H1 (cell line): ENCODE measurements around the gene ALK. TPM values are rescaled to one million over a fixed set of nuclear protein-coding genes. Genes with fewer than 3 reads are reported as not detected.

ENCODE experiments used
- CTCF ChIA-PET: fragments of 300-600 bp; sonication (Branson Sonifier 250); formaldehyde crosslinking; loops from one replicate; lab custom pipeline; 2021; ENCODE audit not compliant: partially characterized antibody; lab: Charles Lee
- POLR2A ChIA-PET: fragments of 300-600 bp; sonication (Branson Sonifier 250); formaldehyde crosslinking; loops from one replicate; lab custom pipeline; 2021; ENCODE audit warnings: inconsistent platforms; ENCODE audit not compliant: partially characterized antibody; lab: Charles Lee
- DNase-seq, 2 experiments: peaks; one replicate each; pipeline versions ENCODE4 v3.0.0 to v3.0.0-alpha.2; 2010 to 2022; ENCODE audit warnings: low spot score in 2 of 2, low read depth in 1 of 2, mixed read lengths in 1 of 2
- FAIRE-seq: peaks from 2 replicates; lab custom pipeline; 2011; peaks lifted over from hg19 to GRCh38; lab: Jason Lieb, UNC
- H2AFZ ChIP-seq: 2 replicates; pipeline ENCODE4 v1.8.1; 2012; ENCODE audit warnings: low read length, inconsistent platforms
- H2AK5ac ChIP-seq: 2 replicates; pipeline ENCODE4 v1.6.1; 2013; ENCODE audit warnings: low read depth, low read length
- H2BK120ac ChIP-seq: replicated peaks from 2 replicates; pipeline ENCODE3; 2013; ENCODE audit warnings: low read depth, low read length, inconsistent platforms
- H2BK12ac ChIP-seq: 2 replicates; pipeline ENCODE4 v1.6.1; 2013; ENCODE audit warnings: low read depth, low read length
- H2BK15ac ChIP-seq: 2 replicates; pipeline ENCODE4 v1.6.1; 2013; ENCODE audit warnings: low read length
- H2BK20ac ChIP-seq: 2 replicates; pipeline ENCODE4 v1.6.1; 2013; ENCODE audit warnings: low read length
- H2BK5ac ChIP-seq: 2 replicates; pipeline ENCODE4 v1.6.1; 2013; ENCODE audit warnings: low read depth, low read length
- H3K14ac ChIP-seq: 2 replicates; pipeline ENCODE4 v1.6.1; 2013; ENCODE audit warnings: inconsistent platforms; ENCODE audit not compliant: insufficient read length
- H3K18ac ChIP-seq: 2 replicates; pipeline ENCODE4 v1.6.1; 2013; ENCODE audit warnings: low read length; ENCODE audit errors: extremely low read depth
- H3K23ac ChIP-seq: 2 replicates; pipeline ENCODE4 v1.6.1; 2013; ENCODE audit warnings: inconsistent platforms; ENCODE audit not compliant: insufficient read length
- H3K23me2 ChIP-seq: 2 replicates; pipeline ENCODE4 v1.6.1; 2013; ENCODE audit warnings: low read depth, low read length
- H3K27ac ChIP-seq: 2 replicates; pipeline ENCODE4 v1.6.1; 2011; ENCODE audit warnings: low read depth, low read length, inconsistent platforms
- H3K27me3 ChIP-seq, 4 experiments: replicated peaks in 1 of 4; 1 replicate in 1 of 4; 2 replicates in 3 of 4; pipeline versions ENCODE4 v1.6.1 to v1.8.1; 2011 to 2013; ENCODE audit warnings: low read length in 3 of 4, mild to moderate bottlenecking in 3 of 4, inconsistent platforms in 2 of 4, mixed read lengths in 2 of 4, moderate library complexity in 1 of 4; ENCODE audit not compliant: control insufficient read depth in 3 of 4, insufficient read depth in 3 of 4; ENCODE audit errors: extremely low read depth in 1 of 4
- H3K36me3 ChIP-seq, 4 experiments: 2 replicates each; pipeline versions ENCODE4 v1.6.1 to v1.8.1; 2011 to 2013; ENCODE audit warnings: mild to moderate bottlenecking in 4 of 4, low read length in 3 of 4, moderate library complexity in 2 of 4, control low read depth in 1 of 4, inconsistent platforms in 1 of 4; ENCODE audit not compliant: insufficient read depth in 4 of 4, control insufficient read depth in 2 of 4
- H3K4ac ChIP-seq: replicated peaks from 2 replicates; pipeline ENCODE3; 2013; ENCODE audit warnings: low read length, low read depth, mixed read lengths, inconsistent platforms; ENCODE audit not compliant: insufficient read length
- H3K4me1 ChIP-seq, 4 experiments: replicated peaks in 1 of 4; 1 replicate in 1 of 4; 2 replicates in 3 of 4; pipeline versions ENCODE4 v1.6.1 to v1.8.1; 2011 to 2013; ENCODE audit warnings: low read length in 3 of 4, inconsistent platforms in 2 of 4, mixed read lengths in 1 of 4; ENCODE audit not compliant: insufficient read depth in 4 of 4, control insufficient read depth in 3 of 4
- H3K4me2 ChIP-seq, 2 experiments: 2 replicates each; pipeline versions ENCODE4 v1.6.1 to v1.8.1; 2011 to 2013; ENCODE audit warnings: low read depth in 2 of 2, low read length in 2 of 2, control low read depth in 1 of 2, inconsistent platforms in 1 of 2, mild to moderate bottlenecking in 1 of 2; ENCODE audit not compliant: insufficient read depth in 1 of 2
- H3K4me3 ChIP-seq, 4 experiments: fragments of 200-600, 300-600 bp in 1 of 4; sonication (generic), shearing (Covaris generic), sonication (Bioruptor Twin) in 1 of 4; 2 replicates each; pipeline versions ENCODE4 v1.5.1 to v1.8.1; 2011 to 2016; ENCODE audit warnings: low read length in 4 of 4, low read depth in 3 of 4, control low read depth in 2 of 4, inconsistent platforms in 2 of 4, mild to moderate bottlenecking in 2 of 4, mixed read lengths in 1 of 4, moderate library complexity in 1 of 4; ENCODE audit not compliant: insufficient read depth in 2 of 4; ENCODE audit errors: extremely low read depth in 1 of 4
- H3K56ac ChIP-seq: replicated peaks from 2 replicates; pipeline ENCODE3; 2013; ENCODE audit warnings: low read depth, mild to moderate bottlenecking, mixed read lengths, low read length, inconsistent platforms; ENCODE audit not compliant: insufficient read length
- H3K79me1 ChIP-seq: 2 replicates; pipeline ENCODE4 v1.6.1; 2013; ENCODE audit warnings: low read depth, low read length, control low read depth
- H3K79me2 ChIP-seq, 2 experiments: 2 replicates each; pipeline versions ENCODE4 v1.6.1 to v1.8.1; 2012 to 2013; ENCODE audit warnings: low read length in 2 of 2, mild to moderate bottlenecking in 2 of 2, inconsistent platforms in 1 of 2; ENCODE audit not compliant: insufficient read depth in 2 of 2, control insufficient read depth in 1 of 2
- H3K9ac ChIP-seq, 4 experiments: replicated peaks in 1 of 4; 1 replicate in 1 of 4; 2 replicates in 3 of 4; pipeline versions ENCODE4 v1.6.1 to v1.8.1; 2011 to 2013; ENCODE audit warnings: low read depth in 3 of 4, low read length in 3 of 4, control low read depth in 2 of 4, mild to moderate bottlenecking in 2 of 4, moderate library complexity in 2 of 4, inconsistent platforms in 1 of 4; ENCODE audit errors: extremely low read depth in 1 of 4
- H3K9me3 ChIP-seq, 2 experiments: 2 replicates each; pipeline versions ENCODE4 v1.6.1 to v1.8.1; 2012 to 2013; ENCODE audit warnings: mild to moderate bottlenecking in 2 of 2, moderate library complexity in 2 of 2, control low read depth in 1 of 2, inconsistent platforms in 1 of 2, low read depth in 1 of 2, low read length in 1 of 2, mixed read lengths in 1 of 2; ENCODE audit not compliant: insufficient read depth in 2 of 2
- H4K20me1 ChIP-seq, 2 experiments: replicated peaks in 1 of 2; 2 replicates each; pipeline versions ENCODE3 to v1.8.1; 2011 to 2013; ENCODE audit warnings: inconsistent platforms in 2 of 2, low read length in 2 of 2, mild to moderate bottlenecking in 1 of 2; ENCODE audit not compliant: insufficient read depth in 2 of 2, control insufficient read depth in 1 of 2
- H4K5ac ChIP-seq: 2 replicates; pipeline ENCODE4 v1.6.1; 2013; ENCODE audit warnings: low read length, low read depth, mixed read lengths, inconsistent platforms; ENCODE audit not compliant: insufficient read length
- H4K8ac ChIP-seq: 2 replicates; pipeline ENCODE4 v1.8.0; 2013; ENCODE audit warnings: mild to moderate bottlenecking, moderate library complexity, low read length, inconsistent platforms; ENCODE audit not compliant: insufficient read depth; ENCODE audit errors: extremely low read depth
- H4K91ac ChIP-seq: replicated peaks from 2 replicates; pipeline ENCODE3; 2013; ENCODE audit warnings: low read length, mixed read lengths, inconsistent platforms; ENCODE audit not compliant: insufficient read length
- BCL11A ChIP-seq, 2 experiments: IDR thresholded peaks; one replicate each; pipeline ENCODE4 v1.6.1; 2011; ENCODE audit warnings: low read depth in 2 of 2, low read length in 2 of 2, mild to moderate bottlenecking in 2 of 2
- CBX5 ChIP-seq: fragments of 300-800, 300-1000 bp; sonication (generic); IDR thresholded peaks from 2 replicates; pipeline ENCODE4 v1.7.1; 2016; ENCODE audit warnings: antibody characterized with exemption, low read length, low read depth
- CHD2 ChIP-seq: IDR thresholded peaks from 2 replicates; pipeline ENCODE4 v1.6.1; 2012; ENCODE audit warnings: low read length, improper control_type of control experiment
- CTBP2 ChIP-seq: IDR thresholded peaks from 2 replicates; pipeline ENCODE4 v1.7.0; 2011; ENCODE audit warnings: borderline replicate concordance, mild to moderate bottlenecking, moderate library complexity, mixed read lengths, low read length; ENCODE audit not compliant: insufficient read depth, insufficient read length
- JUND ChIP-seq: IDR thresholded peaks from 2 replicates; pipeline ENCODE4 v1.6.1; 2011; ENCODE audit warnings: mild to moderate bottlenecking, improper control_type of control experiment, low read length
- PHF8 ChIP-seq: fragments of 200-600 bp; sonication (generic); conservative IDR thresholded peaks from 2 replicates; pipeline ENCODE4 v1.7.1; 2012; ENCODE audit warnings: low read depth, mild to moderate bottlenecking, inconsistent platforms, low read length, moderate library complexity
- SIRT6 ChIP-seq: IDR thresholded peaks from one replicate; pipeline ENCODE4 v1.7.1; 2012; ENCODE audit warnings: low read length, inconsistent platforms
- WGBS, 2 experiments: shearing (Covaris generic) in 1 of 2; methylation state at CpG; one replicate each; pipeline versions ENCODE4 v1.1.6 to v1.1.7; 2013 to 2015; ENCODE audit warnings: low lambda C conversion rate in 2 of 2, mixed read lengths in 2 of 2, inconsistent platforms in 1 of 2, low coverage in 1 of 2, missing lambda C conversion rate in 1 of 2; ENCODE audit not compliant: insufficient replicate concordance in 2 of 2, insufficient coverage in 1 of 2, insufficient read length in 1 of 2; ENCODE audit errors: extremely low coverage in 1 of 2, missing lambda C conversion rate in 1 of 2; 5-methylcytosine and 5-hydroxymethylcytosine counted together
- polyA plus RNA-seq, 7 experiments: library from polyadenylated mRNA; depleted of rRNA in 3 of 7; stranded (reverse) in 5 of 7; unstranded in 2 of 7; fragments of >200 nt in 5 of 7; fragments of 200-250 nt in 2 of 7; gene quantifications; 1 replicate in 5 of 7; 2 replicates in 1 of 7; 4 replicates in 1 of 7; pipeline versions ENCODE4 v1.2.1 to v1.2.3, GENCODE V29; 2011 to 2013; ENCODE audit warnings: missing spikeins in 2 of 7, mixed read lengths in 2 of 7
- total RNA-seq: library from RNA; stranded (reverse); fragmentation: NEBNext Ultra II Directional; extraction: Animal tissue kit (Norgen Biotek cat#: 25700); gene quantifications from 2 replicates; pipeline ENCODE4 v1.2.1, GENCODE V29; 2021

Gene ALK
- total and polyA plus RNA-seq, 2 of the 8 experiments (the other 6 are each of a cell fraction or from before 2014, with no cell fraction given), result 0.02 to 0.09 TPM

DNA sequence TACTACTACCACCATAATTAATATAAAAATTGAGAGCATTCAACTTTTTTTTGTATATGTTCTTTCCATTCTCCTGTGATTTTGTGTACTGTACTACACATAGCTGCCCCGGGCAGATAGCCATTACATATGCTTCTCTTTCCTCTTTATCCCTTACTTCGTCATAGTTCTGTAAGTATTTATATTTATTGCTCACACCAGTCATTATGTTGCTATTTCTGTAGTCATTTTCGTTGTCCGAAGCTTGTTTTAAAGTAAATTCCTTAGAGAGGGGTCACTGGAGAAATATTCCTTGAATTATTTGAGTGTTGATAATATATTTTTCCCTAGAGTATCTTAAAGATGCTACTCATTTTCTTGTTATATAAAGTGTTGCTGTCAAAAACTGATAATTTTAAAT is 662.2 kb downstream of the ALK start:
- ChIA-PET POLR2A (no interaction called here), CTCF (interaction anchor here (1.3 kb wide), 1 partner anchor 15 kb away, joined by 3 read pairs; no protein-coding TSS in a partner anchor)
- Histone ChIP-seq H3K56ac (no peak overlapping the region), H2BK5ac (no peak overlapping the region), H3K4me2 (no peak overlapping the region), H2BK12ac (no peak overlapping the region), H4K20me1 (peaks cover 0 to 2% of the 10 kb centered on the region in 2 experiments), H3K18ac (no peak overlapping the region), H3K23ac (no peak overlapping the region), H2AK5ac (no peak overlapping the region), H2BK120ac (no peak overlapping the region), H3K79me2 (no peaks in the 10 kb centered on the region), H3K23me2 (no peaks in the 10 kb centered on the region), H3K9ac (no peak overlapping the region), H2BK15ac (no peak overlapping the region), H2BK20ac (no peak overlapping the region), H3K79me1 (no peaks in the 10 kb centered on the region), H4K5ac (no peak overlapping the region), H3K4me1 (no peaks in the 10 kb centered on the region), H4K8ac (no peak overlapping the region), H3K27ac (no peak overlapping the region), H3K4ac (no peak overlapping the region), H2AFZ (no peak overlapping the region), H3K14ac (no peak overlapping the region), H3K9me3 (no peaks in the 10 kb centered on the region), H3K36me3 (no peaks in the 10 kb centered on the region), H3K27me3 (no peaks in the 10 kb centered on the region), H3K4me3 (no peak overlapping the region), H4K91ac (no peak overlapping the region)
- 95% methylated on average over 4 of the region's 4 CpGs; no CpG with 5 or more reads in 1 of the 2 experiments for WGBS, 2 experiments
- DNase-seq (no peak), FAIRE-seq (no peak)
- no peak for TF ChIP-seq BCL11A (IDR thresholded peaks at IDR 0.05; ENCODE audit: low read depth in 2 of 2, low read length in 2 of 2)
- no peak for TF ChIP-seq CTBP2
- no peak for TF ChIP-seq CHD2
- TF ChIP-seq SIRT6, result no peak
- TF ChIP-seq JUND, result no peak
- TF ChIP-seq PHF8, result no peak
- TF ChIP-seq CBX5, result no peak
